ENCODE results near the gene FAM53B. TPM values are rescaled to one million over a fixed set of nuclear protein-coding genes. Genes with fewer than 3 reads are reported as not detected.
"Not testable (repeated sequence)": the region's sequence is repeated elsewhere in the genome, so short reads cannot be mapped to it uniquely, and the experiment has no call there.

FAM53B gene, protein sequence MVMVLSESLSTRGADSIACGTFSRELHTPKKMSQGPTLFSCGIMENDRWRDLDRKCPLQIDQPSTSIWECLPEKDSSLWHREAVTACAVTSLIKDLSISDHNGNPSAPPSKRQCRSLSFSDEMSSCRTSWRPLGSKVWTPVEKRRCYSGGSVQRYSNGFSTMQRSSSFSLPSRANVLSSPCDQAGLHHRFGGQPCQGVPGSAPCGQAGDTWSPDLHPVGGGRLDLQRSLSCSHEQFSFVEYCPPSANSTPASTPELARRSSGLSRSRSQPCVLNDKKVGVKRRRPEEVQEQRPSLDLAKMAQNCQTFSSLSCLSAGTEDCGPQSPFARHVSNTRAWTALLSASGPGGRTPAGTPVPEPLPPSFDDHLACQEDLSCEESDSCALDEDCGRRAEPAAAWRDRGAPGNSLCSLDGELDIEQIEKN
- 36.8 and 39.8 TPM in 2 replicates for total RNA-seq
- long read RNA-seq, partial matches to known transcripts = 0 of 7 reads
- long read RNA-seq, other reads (novel, unspliced or antisense) = 7 of 7 reads

DNA sequence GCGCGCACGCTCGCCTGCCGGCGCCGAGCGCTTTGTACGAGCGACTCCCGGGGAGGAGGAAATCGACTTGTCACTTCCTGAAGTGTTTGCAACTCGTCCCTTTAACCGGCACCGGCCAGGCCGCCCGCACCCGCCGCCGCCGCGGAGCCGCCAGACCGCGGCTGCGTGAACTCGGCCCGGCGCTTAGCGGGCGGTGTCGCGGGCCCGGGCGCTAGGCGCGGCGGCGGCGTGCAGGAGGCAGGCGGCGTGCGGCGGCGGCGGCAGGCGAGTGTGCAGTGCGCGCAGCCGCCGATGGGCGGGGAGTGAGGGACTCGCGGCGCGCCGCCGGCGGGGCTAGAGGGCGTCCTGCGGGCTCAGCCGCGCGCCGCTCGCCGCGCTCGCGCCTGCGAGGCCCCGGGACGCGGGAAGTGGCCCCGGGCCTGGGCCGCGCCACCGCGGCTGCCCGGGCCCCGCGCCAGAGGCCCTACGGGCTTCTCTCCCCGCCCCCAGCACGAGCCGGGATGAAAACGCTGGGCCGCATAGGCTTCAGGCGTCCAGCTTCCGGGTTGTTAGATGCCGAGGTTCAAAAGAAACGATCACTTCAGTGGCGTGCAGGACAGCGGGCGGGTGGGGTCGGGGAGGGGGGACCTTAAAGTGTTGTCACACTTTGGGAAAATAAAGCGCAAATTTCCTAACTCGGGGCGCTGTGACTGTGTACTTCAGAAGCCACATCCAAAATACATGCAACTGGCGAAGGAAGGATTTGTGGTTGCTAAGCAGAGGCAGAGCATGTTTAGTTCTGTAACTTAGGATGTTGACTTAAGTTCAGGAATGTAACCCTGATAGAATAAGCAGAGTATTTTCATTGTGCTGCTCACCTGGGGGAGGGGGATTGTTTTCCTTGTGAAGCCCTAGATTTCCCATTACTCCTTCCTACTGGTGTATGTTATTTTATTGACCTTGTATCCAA is at the start of gene FAM53B:
Gene FAM53B, minus strand, starts transcription at position 277 of the 949 bp plus-strand sequence. CDS start 37,665 bp downstream, outside the sequence.
- Mint-ChIP-seq H3K27ac (peak within 1 kb of the TSS; percentile 98), H3K27me3 (no peaks in the 10 kb centered on the region), H3K4me3 (ENCODE audit: low read depth) (peak within 1 kb of the TSS; percentile 91), H3K9me3 (ENCODE audit: low read depth) (no peaks in the 10 kb centered on the region), H3K36me3 (ENCODE audit: insufficient read depth) (no peaks in the 10 kb centered on the region), H3K4me1 (ENCODE audit: low read depth) (peaks cover 42% of the 10 kb centered on the region)
- peak; percentile 73 for DNase-seq (ENCODE audit: low spot score, unreplicated experiment)
- TF ChIP-seq, protein P1, sequence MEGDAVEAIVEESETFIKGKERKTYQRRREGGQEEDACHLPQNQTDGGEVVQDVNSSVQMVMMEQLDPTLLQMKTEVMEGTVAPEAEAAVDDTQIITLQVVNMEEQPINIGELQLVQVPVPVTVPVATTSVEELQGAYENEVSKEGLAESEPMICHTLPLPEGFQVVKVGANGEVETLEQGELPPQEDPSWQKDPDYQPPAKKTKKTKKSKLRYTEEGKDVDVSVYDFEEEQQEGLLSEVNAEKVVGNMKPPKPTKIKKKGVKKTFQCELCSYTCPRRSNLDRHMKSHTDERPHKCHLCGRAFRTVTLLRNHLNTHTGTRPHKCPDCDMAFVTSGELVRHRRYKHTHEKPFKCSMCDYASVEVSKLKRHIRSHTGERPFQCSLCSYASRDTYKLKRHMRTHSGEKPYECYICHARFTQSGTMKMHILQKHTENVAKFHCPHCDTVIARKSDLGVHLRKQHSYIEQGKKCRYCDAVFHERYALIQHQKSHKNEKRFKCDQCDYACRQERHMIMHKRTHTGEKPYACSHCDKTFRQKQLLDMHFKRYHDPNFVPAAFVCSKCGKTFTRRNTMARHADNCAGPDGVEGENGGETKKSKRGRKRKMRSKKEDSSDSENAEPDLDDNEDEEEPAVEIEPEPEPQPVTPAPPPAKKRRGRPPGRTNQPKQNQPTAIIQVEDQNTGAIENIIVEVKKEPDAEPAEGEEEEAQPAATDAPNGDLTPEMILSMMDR (IDR thresholded peaks at IDR 0.05; ENCODE audit: unreplicated experiment) = no peak

DNA sequence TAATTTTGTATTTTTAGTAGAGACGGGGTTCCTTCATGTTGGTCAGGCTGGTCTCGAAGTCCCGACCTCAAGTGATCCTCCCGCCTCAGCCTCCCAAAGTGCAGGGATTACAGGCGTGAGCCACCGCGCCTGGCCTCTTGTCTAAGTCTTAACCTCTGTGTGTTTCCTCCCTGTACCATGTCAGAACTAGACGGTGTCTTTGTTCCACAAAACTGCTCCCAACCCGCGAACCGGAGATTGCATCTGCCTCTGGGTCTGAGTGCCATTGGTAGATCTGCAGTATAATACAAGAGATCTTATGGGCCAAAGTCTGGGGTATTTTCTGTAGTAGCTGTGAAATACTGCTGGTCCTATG is 48.8 kb upstream of the FAM53B start:
- TF ChIP-seq, protein P1 (IDR thresholded peaks at IDR 0.05; ENCODE audit: unreplicated experiment) = no peak
- Mint-ChIP-seq H3K4me3 (ENCODE audit: low read depth) (peak overlapping the region; percentile 94), H3K27me3 (peaks cover 8% of the 10 kb centered on the region), H3K9me3 (ENCODE audit: low read depth) (no peaks in the 10 kb centered on the region), H3K4me1 (ENCODE audit: low read depth) (peaks cover 5% of the 10 kb centered on the region), H3K27ac (peak overlapping the region; percentile 65), H3K36me3 (ENCODE audit: insufficient read depth) (peaks cover 3% of the 10 kb centered on the region)
- no peak for DNase-seq (ENCODE audit: low spot score, unreplicated experiment)

DNA sequence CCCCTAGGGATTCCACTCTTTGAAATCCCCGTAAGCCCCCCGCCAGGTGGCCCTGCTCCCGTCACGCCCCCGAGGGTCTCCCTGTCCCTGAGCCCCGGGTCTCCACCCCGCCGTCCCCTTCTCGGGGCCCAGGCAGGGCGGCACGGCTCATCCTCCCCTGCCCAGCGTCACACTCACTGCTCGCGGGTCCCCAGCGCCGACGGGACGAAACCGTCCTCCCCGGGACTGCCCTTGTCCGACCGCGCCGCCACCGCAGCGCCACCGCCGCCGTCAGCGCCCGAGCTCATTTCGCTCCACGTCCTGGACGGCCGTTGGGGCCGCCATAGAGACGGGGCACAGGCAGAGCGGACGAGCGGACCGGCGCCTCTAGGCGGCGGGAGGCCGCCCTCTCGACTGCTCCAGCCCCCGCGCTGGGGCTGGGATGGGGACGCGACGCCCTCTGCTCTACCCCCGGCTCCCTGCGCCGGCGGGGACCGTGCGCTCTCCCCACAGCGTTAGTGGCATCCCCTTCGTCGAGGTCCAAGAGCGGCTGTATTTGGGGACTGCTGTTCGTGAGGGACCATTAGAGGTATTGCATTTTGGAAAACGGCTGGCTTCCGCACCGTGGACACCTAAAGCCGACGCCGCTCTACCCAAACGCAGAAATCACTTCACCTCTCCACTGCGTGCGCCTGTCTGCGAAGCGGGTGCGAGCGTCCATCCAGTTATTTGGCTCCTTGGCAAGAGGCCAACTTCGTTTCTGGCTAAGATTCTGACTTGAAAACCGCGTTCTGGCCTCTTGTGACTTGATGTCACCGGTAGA is 47.6 kb upstream of the FAM53B start, which contains the start of gene EEF1AKMT2:
Gene EEF1AKMT2, minus strand, starts transcription at position 341 of the 802 bp plus-strand sequence. Its CDS starts 54 bp downstream, at position 287.
- peak; percentile 75 for DNase-seq (ENCODE audit: low spot score, unreplicated experiment)
- Mint-ChIP-seq H3K4me1 (ENCODE audit: low read depth) (peaks cover 5% of the 10 kb centered on the region), H3K27ac (peak within 1 kb of the TSS; percentile 95), H3K4me3 (ENCODE audit: low read depth) (peak within 1 kb of the TSS; percentile 94), H3K9me3 (ENCODE audit: low read depth) (no peaks in the 10 kb centered on the region), H3K36me3 (ENCODE audit: insufficient read depth) (peaks cover 3% of the 10 kb centered on the region), H3K27me3 (peaks cover 8% of the 10 kb centered on the region)
- TF ChIP-seq, protein P1 (IDR thresholded peaks at IDR 0.05; ENCODE audit: unreplicated experiment) = peak; percentile 46

DNA sequence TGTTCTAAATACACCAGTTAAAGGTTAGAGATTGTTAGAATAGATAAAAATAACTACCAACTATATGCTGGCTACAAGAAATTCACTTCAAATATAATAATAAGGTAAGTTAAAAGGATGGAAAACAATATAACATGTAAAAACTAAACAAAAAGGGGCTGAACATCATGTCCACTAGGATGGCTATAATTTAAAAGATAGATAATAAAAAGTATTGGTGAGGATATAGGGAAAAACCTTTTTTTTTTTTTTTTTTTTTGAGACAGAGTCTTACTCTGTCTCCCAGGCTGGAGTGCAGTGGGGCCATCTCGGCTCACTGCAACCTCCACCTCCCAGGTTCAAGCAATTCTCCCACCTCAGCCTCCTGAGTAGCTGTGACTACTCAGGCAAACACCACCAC is 38.7 kb upstream of the FAM53B start:
- not testable (repeated sequence) for H3K9me3 Mint-ChIP-seq (ENCODE audit: low read depth); H3K4me3 Mint-ChIP-seq (ENCODE audit: low read depth); H3K4me1 Mint-ChIP-seq (ENCODE audit: low read depth); DNase-seq (ENCODE audit: low spot score, unreplicated experiment); H3K27ac Mint-ChIP-seq; H3K27me3 Mint-ChIP-seq
- H3K36me3 Mint-ChIP-seq (ENCODE audit: insufficient read depth) = peaks cover 21% of the 10 kb centered on the region

DNA sequence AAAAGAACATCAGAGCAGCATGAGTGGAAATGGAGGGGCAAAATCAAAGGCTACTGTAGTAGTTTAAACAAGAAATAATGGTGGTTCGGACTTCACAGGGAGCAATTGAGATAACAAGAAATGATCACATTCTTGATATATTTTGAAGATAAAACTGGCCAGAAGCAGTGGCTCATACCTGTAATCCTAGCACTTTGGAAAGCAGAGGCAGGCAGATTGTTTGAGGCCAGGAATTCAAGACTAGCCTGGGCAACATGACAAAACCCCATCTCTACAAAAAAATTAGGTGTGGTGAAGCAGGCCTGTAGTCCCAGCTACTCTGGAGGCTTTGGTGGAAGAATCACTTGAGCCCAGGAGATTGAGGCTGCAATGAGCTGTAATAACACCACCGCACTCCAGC is 24.6 kb upstream of the FAM53B start:
- Mint-ChIP-seq H3K4me3 (ENCODE audit: low read depth) (no peak overlapping the region), H3K9me3 (ENCODE audit: low read depth) (peaks cover 2% of the 10 kb centered on the region), H3K36me3 (ENCODE audit: insufficient read depth) (peaks cover 28% of the 10 kb centered on the region), H3K27me3 (no peaks in the 10 kb centered on the region), H3K4me1 (ENCODE audit: low read depth) (peaks cover 3% of the 10 kb centered on the region), H3K27ac (no peak overlapping the region)
- TF ChIP-seq, protein P1 (IDR thresholded peaks at IDR 0.05; ENCODE audit: unreplicated experiment) = no peak
- DNase-seq (ENCODE audit: low spot score, unreplicated experiment) = no peak

Measured in progenitor cell of endocrine pancreas (in vitro differentiated cells).